SK-N-MC (cell line): ENCODE data around the gene PPP1R12A.

Experiments
- EZH2 ChIP-seq: fragments of 200-600 bp; sonication (generic); IDR thresholded peaks from one replicate; pipeline ENCODE4 v1.6.1; 2017; ENCODE audit warnings: antibody characterized with exemption
- FOXP2 ChIP-seq: optimal IDR thresholded peaks from 2 replicates; pipeline ENCODE3; 2011; ENCODE audit warnings: mild to moderate bottlenecking, moderate library complexity; ENCODE audit not compliant: insufficient read depth; ENCODE audit errors: extremely low read length, control extremely low read depth
- POLR2AphosphoS5 ChIP-seq: IDR thresholded peaks from 2 replicates; pipeline ENCODE4 v1.6.1; 2012; ENCODE audit warnings: mild to moderate bottlenecking, low read depth, low read length, borderline replicate concordance

DNA sequence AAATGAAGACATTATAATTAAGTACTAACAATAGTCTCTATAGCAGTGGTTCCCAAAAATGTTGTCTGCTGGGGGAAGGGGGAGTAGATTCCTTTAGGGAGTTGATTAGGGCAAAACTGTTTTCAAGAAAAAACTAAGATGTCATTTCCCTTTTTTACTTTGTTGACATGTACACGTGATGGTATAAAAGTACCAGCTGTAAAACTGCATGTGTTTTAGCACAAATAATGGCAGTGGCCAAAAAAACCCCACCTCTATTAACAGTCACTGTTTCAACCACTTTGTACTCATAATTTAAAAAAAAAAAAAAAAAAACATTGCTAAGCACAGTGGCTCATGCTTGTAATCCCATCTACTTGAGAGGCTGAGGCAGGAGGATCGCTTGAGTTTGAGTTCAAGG lies 61.7 kb downstream of the PPP1R12A start:
- TF ChIP-seq EZH2 (no peak), POLR2AphosphoS5 (no peak), FOXP2 (no peak)
